Fibroblast of lung (primary cell): ENCODE results near the gene PCSK2. TPM values are rescaled to one million over a fixed set of nuclear protein-coding genes. Genes with fewer than 3 reads are reported as not detected.

Experiments used
- DNase-seq, 2 donors: peaks; one replicate each; pipeline versions ENCODE4 v3.0.0 to v3.0.0-alpha.2; 2010; ENCODE audit warnings: low read depth in 2 of 2
- H2AFZ ChIP-seq: 2 replicates; pipeline ENCODE4 v1.5.1; 2012; ENCODE audit warnings: low read length, control low read depth, inconsistent platforms
- H3K27ac ChIP-seq: 2 replicates; pipeline ENCODE4 v1.5.1; 2011; ENCODE audit warnings: low read length, control low read depth; ENCODE audit not compliant: insufficient read depth
- H3K27me3 ChIP-seq: 2 replicates; pipeline ENCODE4 v1.5.1; 2011; ENCODE audit warnings: mild to moderate bottlenecking, low read length; ENCODE audit not compliant: control insufficient read depth, insufficient read depth
- H3K36me3 ChIP-seq: 2 replicates; pipeline ENCODE4 v1.5.1; 2011; ENCODE audit warnings: low read length; ENCODE audit not compliant: control insufficient read depth, insufficient read depth
- H3K4me1 ChIP-seq: 2 replicates; pipeline ENCODE4 v1.5.1; 2011; ENCODE audit warnings: low read length; ENCODE audit not compliant: control insufficient read depth, insufficient read depth; ENCODE audit errors: extremely low read depth
- H3K4me2 ChIP-seq: 2 replicates; pipeline ENCODE4 v1.5.1; 2011; ENCODE audit warnings: low read length, control low read depth; ENCODE audit not compliant: insufficient read depth; ENCODE audit errors: extremely low read depth
- H3K4me3 ChIP-seq, 4 experiments: fragments of 200-600 bp in 1 of 4; sonication (generic) in 1 of 4; replicated peaks in 1 of 4; 2 replicates each; pipeline ENCODE4 v1.5.1; 2011 to 2016; ENCODE audit warnings: low read length in 4 of 4, low read depth in 3 of 4, mild to moderate bottlenecking in 3 of 4, control low read depth in 2 of 4, inconsistent platforms in 1 of 4, mixed read lengths in 1 of 4; ENCODE audit not compliant: insufficient read depth in 1 of 4; ENCODE audit errors: control extremely low read depth in 1 of 4
- H3K79me2 ChIP-seq: 2 replicates; pipeline ENCODE4 v1.5.1; 2012; ENCODE audit warnings: mild to moderate bottlenecking, low read length, inconsistent platforms; ENCODE audit not compliant: control insufficient read depth, insufficient read depth
- H3K9ac ChIP-seq: 2 replicates; pipeline ENCODE4 v1.5.1; 2011; ENCODE audit warnings: mild to moderate bottlenecking, low read length, control low read depth; ENCODE audit not compliant: insufficient read depth
- H3K9me3 ChIP-seq: 2 replicates; pipeline ENCODE4 v1.5.1; 2012; ENCODE audit warnings: low read depth, low read length; ENCODE audit not compliant: control insufficient read depth, insufficient read depth
- H4K20me1 ChIP-seq: 2 replicates; pipeline ENCODE4 v1.5.1; 2011; ENCODE audit warnings: low read length; ENCODE audit not compliant: control insufficient read depth, insufficient read depth; ENCODE audit errors: extremely low read depth
- CTCF ChIP-seq, 2 donors: IDR thresholded peaks in 1 of 2; conservative IDR thresholded peaks in 1 of 2; 1 replicate in 1 of 2; 2 replicates in 1 of 2; pipeline ENCODE4 v1.5.1; 2011 to 2012; ENCODE audit warnings: low read length in 2 of 2, control low read depth in 1 of 2, inconsistent platforms in 1 of 2, low read depth in 1 of 2, mild to moderate bottlenecking in 1 of 2
- EZH2 ChIP-seq: IDR thresholded peaks from 2 replicates; pipeline ENCODE4 v1.5.1; 2012; ENCODE audit warnings: low read length, control low read depth, mild to moderate bottlenecking; ENCODE audit errors: missing control alignments
- polyA plus RNA-seq, 2 donors: library from polyadenylated mRNA; depleted of rRNA in 1 of 2; stranded (reverse) in 1 of 2; unstranded in 1 of 2; fragments of >200 nt; gene quantifications; 2 replicates each; pipeline ENCODE4 v1.2.1, GENCODE V29; 2011 to 2012; ENCODE audit warnings: missing spikeins in 1 of 2
- total RNA-seq: library from RNA; depleted of rRNA; stranded (reverse); fragments of >200 nt; gene quantifications from 2 replicates; pipeline ENCODE4 v1.2.1, GENCODE V29; 2014

Gene PCSK2
- total and polyA plus RNA-seq, 2 donors (not counting 1 experiment from before 2014, with no cell fraction given) = under 0.01 to 1.2 TPM

GRCh38 chr20:17381724-17382123, 154.9 kb downstream of the PCSK2 start:
- Histone ChIP-seq H3K27me3 (no peaks in the 10 kb centered on the region), H4K20me1 (no peaks in the 10 kb centered on the region), H3K36me3 (no peaks in the 10 kb centered on the region), H3K79me2 (no peaks in the 10 kb centered on the region), H3K4me1 (no peaks in the 10 kb centered on the region), H3K9ac (no peak overlapping the region), H3K9me3 (no peaks in the 10 kb centered on the region), H3K27ac (no peak overlapping the region), H2AFZ (no peak overlapping the region), H3K4me3 (no peak overlapping the region), H3K4me2 (no peak overlapping the region)
- DNase-seq = no peak
- TF ChIP-seq CTCF (conservative IDR thresholded peaks at IDR 0.05 in 1 of 2, IDR thresholded peaks at IDR 0.05 in 1 of 2; ENCODE audit: low read depth in 1 of 2, low read length in 2 of 2) (no peak), EZH2 (no peak)

GRCh38 chr20:17385798-17386197, 159.0 kb downstream of the PCSK2 start:
- H4K20me1 ChIP-seq = no peaks in the 10 kb centered on the region
- H3K79me2 ChIP-seq = no peaks in the 10 kb centered on the region
- TF ChIP-seq CTCF (conservative IDR thresholded peaks at IDR 0.05 in 1 of 2, IDR thresholded peaks at IDR 0.05 in 1 of 2; ENCODE audit: low read depth in 1 of 2, low read length in 2 of 2) (no peak), EZH2 (no peak)
- H3K27ac ChIP-seq = no peak overlapping the region
- H3K4me3 ChIP-seq = no peak overlapping the region
- no peaks in the 10 kb centered on the region for H3K27me3 ChIP-seq
- no peaks in the 10 kb centered on the region for H3K9me3 ChIP-seq
- H3K9ac ChIP-seq = no peak overlapping the region
- H3K4me2 ChIP-seq = no peak overlapping the region
- H3K36me3 ChIP-seq = no peaks in the 10 kb centered on the region
- DNase-seq = no peak
- H3K4me1 ChIP-seq = no peaks in the 10 kb centered on the region
- no peak overlapping the region for H2AFZ ChIP-seq

GRCh38 chr20:17390655-17391054, 163.8 kb downstream of the PCSK2 start:
- no peak for DNase-seq
- no peak overlapping the region for H3K4me3 ChIP-seq
- H3K4me2 ChIP-seq = no peak overlapping the region
- H3K79me2 ChIP-seq = no peaks in the 10 kb centered on the region
- no peak overlapping the region for H3K9ac ChIP-seq
- no peaks in the 10 kb centered on the region for H3K4me1 ChIP-seq
- H3K27me3 ChIP-seq = no peaks in the 10 kb centered on the region
- no peak overlapping the region for H3K27ac ChIP-seq
- H3K36me3 ChIP-seq = no peaks in the 10 kb centered on the region
- H4K20me1 ChIP-seq = no peaks in the 10 kb centered on the region
- TF ChIP-seq CTCF (conservative IDR thresholded peaks at IDR 0.05 in 1 of 2, IDR thresholded peaks at IDR 0.05 in 1 of 2; ENCODE audit: low read depth in 1 of 2, low read length in 2 of 2) (no peak), EZH2 (no peak)
- H3K9me3 ChIP-seq = no peaks in the 10 kb centered on the region
- H2AFZ ChIP-seq = no peak overlapping the region
